ENCODE data around the gene STRIP2. TPM values are rescaled to one million over a fixed set of nuclear protein-coding genes. Genes with fewer than 3 reads are reported as not detected.

STRIP2 gene
- total RNA-seq, 4 donors from 2014 or later = 0.37 to 2.2 TPM; not detected in 2

DNA sequence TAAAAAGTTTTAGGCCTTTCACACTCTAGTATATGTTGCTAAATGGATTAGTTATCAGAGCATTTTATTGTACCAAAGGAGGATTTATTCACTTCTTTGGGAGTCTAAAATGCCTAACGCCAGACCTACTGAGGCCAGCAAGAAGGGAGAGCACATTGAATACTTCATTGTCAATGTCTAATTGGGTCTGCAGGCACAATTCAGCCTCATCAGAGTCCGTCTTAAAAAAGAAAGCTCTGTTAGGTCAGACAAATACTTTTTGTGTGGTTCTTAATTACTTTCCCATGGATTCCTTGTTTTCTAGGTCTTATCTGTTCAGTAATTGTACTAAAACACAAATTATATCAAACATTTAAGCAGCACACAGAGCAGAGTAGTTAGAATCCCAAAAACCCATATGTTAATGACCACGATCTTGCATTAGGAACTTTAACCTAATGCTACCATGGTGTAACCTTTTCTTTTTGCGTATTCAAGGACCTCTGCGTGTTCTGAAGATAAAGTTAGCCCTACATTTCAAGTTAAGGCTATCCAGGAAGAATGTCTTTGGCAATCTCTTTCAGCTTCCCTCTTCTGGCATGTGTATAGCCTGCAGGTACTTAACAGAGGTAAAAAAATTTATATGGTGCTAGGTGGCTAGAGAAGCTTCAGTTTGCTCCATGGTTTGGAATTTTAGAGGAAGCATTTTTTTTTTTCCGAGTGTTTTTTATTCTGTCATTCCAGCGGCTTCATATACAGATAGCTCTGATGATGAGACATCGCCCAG is 45.7 kb upstream of the STRIP2 start:
- Histone ChIP-seq H3K4me3 (no peak overlapping the region), H3K27ac (no peak overlapping the region), H3K4me1 (no peaks in the 10 kb centered on the region), H3K9me3 (no peaks in the 10 kb centered on the region), H3K36me3 (no peaks in the 10 kb centered on the region), H3K27me3 (no peaks in the 10 kb centered on the region)
- TF ChIP-seq POLR2A (IDR thresholded peaks at IDR 0.05) (no peak), CTCF (IDR thresholded peaks at IDR 0.05) (no peak)
- intact Hi-C loops (cut with DNase I; ENCODE audit: low total_unique reads) = no loop called here
- no peak for DNase-seq

DNA sequence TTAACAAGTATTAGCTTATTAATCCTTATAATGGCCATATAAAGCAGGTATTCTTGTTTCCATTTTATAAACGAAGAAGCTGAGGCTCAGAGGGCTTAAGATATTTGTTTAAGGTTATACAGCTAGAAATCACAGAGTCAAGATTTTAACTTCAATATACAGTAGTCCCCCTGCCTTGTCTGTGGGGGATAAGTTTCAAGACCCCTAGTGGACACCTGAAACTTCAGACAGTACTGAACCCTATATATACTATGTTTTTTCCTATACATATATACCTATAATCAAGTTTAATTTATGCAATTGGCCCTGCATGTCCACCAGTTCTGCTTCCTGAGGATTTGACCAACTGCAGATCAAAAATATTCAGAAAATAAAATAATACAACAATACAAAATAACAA is 44.4 kb upstream of the STRIP2 start:
- Histone ChIP-seq H3K4me1 (no peaks in the 10 kb centered on the region), H3K27ac (no peak overlapping the region), H3K36me3 (no peaks in the 10 kb centered on the region), H3K4me3 (no peak overlapping the region), H3K9me3 (no peaks in the 10 kb centered on the region), H3K27me3 (no peaks in the 10 kb centered on the region)
- intact Hi-C loops (cut with DNase I; ENCODE audit: low total_unique reads) = no loop called here
- no peak for DNase-seq
- no peak for TF ChIP-seq POLR2A (IDR thresholded peaks at IDR 0.05)
- TF ChIP-seq CTCF (IDR thresholded peaks at IDR 0.05) = no peak

DNA sequence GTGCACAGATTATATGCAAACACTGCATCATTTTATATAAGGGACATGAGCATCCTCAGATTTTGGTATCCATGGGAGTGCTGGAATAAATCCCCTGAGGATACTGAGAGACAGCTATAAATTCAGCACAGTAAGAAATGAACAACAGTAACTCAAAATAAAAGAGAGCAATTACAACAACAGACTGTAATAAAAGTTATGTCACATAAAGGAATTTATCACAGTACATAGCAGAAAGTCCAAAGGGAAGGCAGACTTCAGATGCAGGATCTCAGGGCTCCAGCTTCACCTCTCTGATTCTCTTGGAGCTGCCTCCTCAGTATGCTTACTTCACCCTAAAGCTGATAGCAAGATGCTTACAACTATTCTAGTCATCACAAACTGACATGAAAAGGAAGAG is 43.9 kb upstream of the STRIP2 start:
- no peak for TF ChIP-seq CTCF (IDR thresholded peaks at IDR 0.05)
- no peak for TF ChIP-seq POLR2A (IDR thresholded peaks at IDR 0.05)
- no peaks in the 10 kb centered on the region for H3K36me3 ChIP-seq
- H3K27ac ChIP-seq = no peak overlapping the region
- H3K4me1 ChIP-seq = no peaks in the 10 kb centered on the region
- H3K9me3 ChIP-seq = no peaks in the 10 kb centered on the region
- intact Hi-C loops (cut with DNase I; ENCODE audit: low total_unique reads) = no loop called here
- no peaks in the 10 kb centered on the region for H3K27me3 ChIP-seq
- H3K4me3 ChIP-seq = no peak overlapping the region
- DNase-seq = no peak

DNA sequence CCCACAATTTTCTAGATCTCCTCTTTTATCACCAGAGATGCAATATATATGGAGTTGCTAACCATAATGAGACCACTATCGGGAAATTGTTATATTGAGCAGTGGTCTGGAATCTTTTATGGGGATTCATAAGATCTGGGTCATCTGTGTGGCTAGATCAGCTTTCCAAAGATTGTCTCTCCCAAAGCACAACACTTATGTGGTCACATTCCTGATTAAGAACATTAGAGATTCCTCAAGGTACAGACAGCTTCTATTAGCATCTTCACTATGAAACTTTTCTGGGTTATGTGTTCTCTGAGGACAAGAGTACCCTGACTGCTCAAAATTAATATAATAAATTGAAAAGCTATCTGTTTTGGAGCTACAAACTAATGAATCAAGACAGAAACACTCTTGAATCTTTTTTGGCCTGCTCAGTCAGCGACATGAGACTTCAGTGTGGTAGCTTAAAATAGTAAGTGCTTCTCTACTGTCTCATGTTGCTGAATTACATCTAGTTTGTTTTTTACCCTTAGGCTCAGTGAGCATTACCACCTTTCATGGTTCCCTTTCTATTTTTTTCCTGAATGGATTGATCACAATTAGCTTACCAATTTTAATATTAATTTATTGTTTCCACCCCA is 42.6 kb upstream of the STRIP2 start:
- Histone ChIP-seq H3K27me3 (no peaks in the 10 kb centered on the region), H3K27ac (no peak overlapping the region), H3K9me3 (no peaks in the 10 kb centered on the region), H3K4me1 (no peaks in the 10 kb centered on the region), H3K4me3 (no peak overlapping the region), H3K36me3 (no peaks in the 10 kb centered on the region)
- no peak for TF ChIP-seq CTCF (IDR thresholded peaks at IDR 0.05)
- no peak for TF ChIP-seq POLR2A (IDR thresholded peaks at IDR 0.05)
- intact Hi-C loops (cut with DNase I; ENCODE audit: low total_unique reads) = no loop called here
- DNase-seq = no peak

GRCh38 chr7:129393255-129393654 is 41.0 kb upstream of the STRIP2 start:
- Histone ChIP-seq H3K36me3 (no peaks in the 10 kb centered on the region), H3K4me1 (no peaks in the 10 kb centered on the region), H3K27ac (no peak overlapping the region), H3K9me3 (no peaks in the 10 kb centered on the region), H3K4me3 (no peak overlapping the region), H3K27me3 (no peaks in the 10 kb centered on the region)
- TF ChIP-seq POLR2A (IDR thresholded peaks at IDR 0.05) (no peak), CTCF (IDR thresholded peaks at IDR 0.05) (no peak)
- intact Hi-C loops (cut with DNase I; ENCODE audit: low total_unique reads) = no loop called here
- no peak for DNase-seq
